Measurements from ENCODE around the gene RBM44.
"Not testable (repeated sequence)": the region's sequence is repeated elsewhere in the genome, so short reads cannot be mapped to it uniquely, and the experiment has no call there.

RBM44 gene, protein sequence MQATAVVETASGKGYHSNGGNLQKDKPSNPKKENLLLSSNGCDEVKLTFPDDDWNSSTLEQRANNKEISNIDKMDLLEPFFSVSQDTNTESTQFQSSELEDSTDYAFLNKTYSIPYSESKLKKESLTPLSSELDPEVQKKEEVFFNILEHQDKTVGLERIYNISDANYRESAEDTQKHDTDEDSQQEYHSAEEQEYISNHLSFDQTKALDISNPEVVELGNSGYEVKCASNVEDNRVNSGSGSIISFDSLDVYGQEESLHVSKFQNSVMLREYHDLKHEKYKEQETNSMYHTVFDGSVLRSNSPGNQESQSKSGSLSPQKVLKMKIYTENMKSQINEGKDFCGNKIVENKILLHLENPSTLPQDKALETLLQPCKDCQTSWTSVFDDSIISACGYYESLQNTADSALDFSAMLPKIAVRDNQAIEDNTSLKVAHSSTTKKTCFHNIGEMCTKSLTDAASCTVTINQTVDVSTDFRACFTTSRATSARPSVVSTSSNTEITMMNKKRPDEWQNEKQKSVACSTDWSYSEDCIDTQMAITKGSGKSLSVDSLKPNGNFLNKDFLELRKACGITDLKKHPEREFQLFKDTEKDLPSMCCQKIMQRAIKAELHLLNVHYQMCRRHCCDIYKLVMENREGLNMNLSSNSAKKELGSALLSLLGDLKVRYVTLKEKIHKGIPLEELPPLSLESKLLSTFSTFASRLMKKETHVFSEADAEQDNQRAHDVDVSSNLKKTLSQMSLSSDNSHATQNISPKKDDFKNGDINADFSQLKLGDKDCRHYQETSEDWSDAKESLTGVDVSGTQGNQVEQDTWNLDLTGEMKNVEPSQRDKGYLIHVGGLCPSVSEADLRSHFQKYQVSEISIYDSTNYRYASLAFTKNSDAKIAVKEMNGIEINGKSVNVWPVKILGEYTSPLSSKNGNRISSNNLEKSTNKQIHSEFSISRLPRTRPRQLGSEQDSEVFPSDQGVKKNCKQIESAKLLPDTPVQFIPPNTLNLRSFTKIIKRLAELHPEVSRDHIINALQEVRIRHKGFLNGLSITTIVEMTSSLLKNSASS

DNA sequence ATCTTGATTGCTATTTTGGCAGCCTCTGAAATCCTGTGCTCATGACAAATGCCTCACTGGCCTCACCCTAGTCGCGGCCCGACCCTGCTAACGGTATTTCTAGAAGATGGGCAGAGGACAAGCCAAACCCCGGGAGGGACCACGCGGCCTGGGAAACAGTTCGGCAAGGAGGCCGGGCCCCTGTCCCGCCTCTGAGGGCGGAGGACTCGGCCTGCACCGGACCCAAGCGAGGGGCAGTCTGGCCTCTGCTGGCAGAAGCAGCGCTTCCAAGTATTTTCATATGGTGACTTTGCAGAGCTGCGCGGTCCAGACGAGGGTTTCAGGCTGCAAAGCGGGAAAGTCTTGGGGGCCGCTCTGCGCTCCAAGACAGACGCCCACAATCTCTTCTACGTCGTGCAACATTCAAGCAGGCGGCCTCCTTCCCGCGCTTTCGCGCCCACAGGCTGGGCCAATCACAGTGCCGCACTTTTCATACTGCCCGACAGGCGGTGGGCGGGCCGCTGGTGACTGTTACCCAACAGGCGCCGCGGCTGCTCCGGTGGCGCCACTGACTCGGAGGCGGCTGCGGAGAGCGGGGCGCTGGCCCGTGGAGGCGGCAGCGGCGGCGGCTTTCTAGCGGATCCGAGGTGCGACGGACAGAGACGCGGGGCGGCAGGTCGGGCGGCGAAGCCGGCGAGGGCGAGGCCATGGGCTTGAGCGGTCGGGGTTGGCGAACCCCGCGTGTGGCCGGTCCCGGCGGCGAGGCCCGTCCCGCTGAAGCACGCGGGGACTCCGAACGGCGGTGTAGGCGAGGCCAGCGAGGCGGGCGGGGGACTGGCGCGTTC lies at the start of gene RBM44:
Gene RBM44, plus strand, starts transcription at position 544 of the 824 bp plus-strand sequence. CDS start 14,831 bp downstream, outside the sequence.
- Histone ChIP-seq H3K4me3 (ENCODE audit: low read length) (no peak within 1 kb of the TSS), H3K27ac (ENCODE audit: low read length) (no peak within 1 kb of the TSS), H3K9ac (ENCODE audit: low read depth, low read length) (no peak within 1 kb of the TSS), H3K4me1 (ENCODE audit: insufficient read depth, low read length) (no peaks in the 10 kb centered on the region), H3K27me3 (ENCODE audit: insufficient read depth, low read length) (no peaks in the 10 kb centered on the region), H3K9me3 (ENCODE audit: insufficient read depth, low read depth, low read length) (no peaks in the 10 kb centered on the region), H3K36me3 (ENCODE audit: insufficient read depth, low read depth, low read length) (no peaks in the 10 kb centered on the region)

DNA sequence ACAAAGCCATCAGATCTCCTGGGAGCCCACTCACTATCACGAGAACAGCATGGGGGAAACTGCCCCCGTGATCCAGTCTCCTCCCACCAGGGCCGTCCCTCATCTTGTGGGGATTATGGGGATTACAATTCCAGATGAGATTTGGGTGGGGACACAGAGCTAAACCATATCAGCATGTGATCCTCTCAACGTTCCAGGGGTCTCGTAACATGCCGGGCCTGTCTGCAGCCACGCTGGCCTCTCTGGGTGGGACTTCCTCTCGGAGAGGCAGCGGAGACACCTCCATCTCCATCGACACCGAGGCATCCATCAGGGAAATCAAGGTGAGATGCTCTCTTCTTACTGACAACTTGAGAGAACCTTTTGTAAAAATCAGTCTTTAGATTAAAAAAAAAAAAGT lies 49.6 kb upstream of the RBM44 start:
- no peaks in the 10 kb centered on the region for H3K4me1 ChIP-seq (ENCODE audit: insufficient read depth, low read length)
- no peak overlapping the region for H3K4me3 ChIP-seq (ENCODE audit: low read length)
- H3K27me3 ChIP-seq (ENCODE audit: insufficient read depth, low read length) = no peaks in the 10 kb centered on the region
- H3K27ac ChIP-seq (ENCODE audit: low read length) = no peak overlapping the region
- no peak overlapping the region for H3K9ac ChIP-seq (ENCODE audit: low read depth, low read length)
- H3K36me3 ChIP-seq (ENCODE audit: insufficient read depth, low read depth, low read length) = peaks cover 49% of the 10 kb centered on the region
- no peaks in the 10 kb centered on the region for H3K9me3 ChIP-seq (ENCODE audit: insufficient read depth, low read depth, low read length)

DNA sequence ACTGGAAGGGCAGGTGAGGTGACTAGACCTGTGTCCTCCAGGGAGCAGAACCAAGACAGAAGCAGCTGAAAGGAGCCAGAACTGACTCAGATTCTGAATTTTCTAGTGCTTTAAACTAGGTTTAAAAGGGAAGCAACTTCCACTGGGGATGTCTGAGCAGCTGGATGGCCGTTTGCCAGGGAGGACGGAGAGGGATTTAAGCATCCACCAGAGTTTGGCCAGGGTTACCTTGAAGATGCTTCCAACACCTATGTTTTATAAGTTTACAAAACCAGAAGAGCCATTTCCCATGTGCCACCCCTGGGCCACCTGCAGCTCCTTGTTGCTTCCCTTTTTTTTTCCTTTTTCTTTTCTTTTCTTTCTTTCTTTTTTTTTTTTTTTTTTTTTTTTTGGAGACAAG lies 48.6 kb upstream of the RBM44 start:
- no peak overlapping the region for H3K4me3 ChIP-seq (ENCODE audit: low read length)
- H3K4me1 ChIP-seq (ENCODE audit: insufficient read depth, low read length) = no peaks in the 10 kb centered on the region
- H3K27me3 ChIP-seq (ENCODE audit: insufficient read depth, low read length) = no peaks in the 10 kb centered on the region
- no peak overlapping the region for H3K9ac ChIP-seq (ENCODE audit: low read depth, low read length)
- H3K27ac ChIP-seq (ENCODE audit: low read length) = no peak overlapping the region
- peaks cover 59% of the 10 kb centered on the region for H3K36me3 ChIP-seq (ENCODE audit: insufficient read depth, low read depth, low read length)
- no peaks in the 10 kb centered on the region for H3K9me3 ChIP-seq (ENCODE audit: insufficient read depth, low read depth, low read length)

DNA sequence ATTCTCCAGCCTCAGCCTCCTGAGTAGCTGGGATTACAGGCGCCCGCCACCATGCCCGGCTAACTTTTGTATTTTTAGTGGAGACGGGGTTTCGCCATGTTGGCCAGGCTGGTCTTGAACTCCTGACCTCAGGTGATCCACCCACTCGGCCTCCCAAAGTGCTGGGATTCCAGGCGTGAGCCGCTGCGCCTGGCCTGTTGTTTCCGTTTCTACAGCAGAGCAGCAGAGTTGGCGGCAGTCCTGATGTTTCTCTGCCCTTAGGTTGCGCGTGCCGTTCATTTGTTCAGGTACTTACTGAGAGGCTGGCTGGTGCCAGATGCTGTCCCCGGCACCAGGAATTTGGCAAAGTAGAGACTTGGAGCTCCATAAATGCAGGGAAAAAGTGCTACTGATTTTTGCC lies 48.1 kb upstream of the RBM44 start:
- not testable (repeated sequence) for H3K4me3 ChIP-seq (ENCODE audit: low read length); H3K4me1 ChIP-seq (ENCODE audit: insufficient read depth, low read length); H3K27ac ChIP-seq (ENCODE audit: low read length); H3K9me3 ChIP-seq (ENCODE audit: insufficient read depth, low read depth, low read length); H3K27me3 ChIP-seq (ENCODE audit: insufficient read depth, low read length); H3K9ac ChIP-seq (ENCODE audit: low read depth, low read length)
- peaks cover 64% of the 10 kb centered on the region for H3K36me3 ChIP-seq (ENCODE audit: insufficient read depth, low read depth, low read length)

DNA sequence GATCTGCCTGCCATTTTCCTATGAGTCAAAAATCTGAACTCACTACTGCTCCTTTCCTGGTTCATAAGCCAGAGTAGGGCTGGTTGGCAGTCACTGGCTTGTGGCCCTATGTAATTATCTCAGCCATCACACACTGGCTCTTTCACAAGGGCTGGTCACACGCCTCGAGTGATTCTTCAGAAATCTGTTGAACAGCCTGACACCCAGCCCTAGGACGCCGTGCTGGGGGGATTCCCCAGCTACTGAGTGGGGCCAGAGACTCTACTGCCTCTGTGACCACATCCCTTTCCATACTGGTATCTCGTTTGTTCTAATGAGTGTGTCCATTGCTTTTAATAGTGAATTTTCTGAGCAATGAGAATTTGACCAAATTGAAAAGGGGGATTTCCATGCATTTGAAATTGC lies 45.8 kb upstream of the RBM44 start:
- no peaks in the 10 kb centered on the region for H3K4me1 ChIP-seq (ENCODE audit: insufficient read depth, low read length)
- H3K27me3 ChIP-seq (ENCODE audit: insufficient read depth, low read length) = no peaks in the 10 kb centered on the region
- H3K9ac ChIP-seq (ENCODE audit: low read depth, low read length) = no peak overlapping the region
- H3K36me3 ChIP-seq (ENCODE audit: insufficient read depth, low read depth, low read length) = peaks cover 83% of the 10 kb centered on the region
- H3K9me3 ChIP-seq (ENCODE audit: insufficient read depth, low read depth, low read length) = no peaks in the 10 kb centered on the region
- no peak overlapping the region for H3K27ac ChIP-seq (ENCODE audit: low read length)
- no peak overlapping the region for H3K4me3 ChIP-seq (ENCODE audit: low read length)

DNA sequence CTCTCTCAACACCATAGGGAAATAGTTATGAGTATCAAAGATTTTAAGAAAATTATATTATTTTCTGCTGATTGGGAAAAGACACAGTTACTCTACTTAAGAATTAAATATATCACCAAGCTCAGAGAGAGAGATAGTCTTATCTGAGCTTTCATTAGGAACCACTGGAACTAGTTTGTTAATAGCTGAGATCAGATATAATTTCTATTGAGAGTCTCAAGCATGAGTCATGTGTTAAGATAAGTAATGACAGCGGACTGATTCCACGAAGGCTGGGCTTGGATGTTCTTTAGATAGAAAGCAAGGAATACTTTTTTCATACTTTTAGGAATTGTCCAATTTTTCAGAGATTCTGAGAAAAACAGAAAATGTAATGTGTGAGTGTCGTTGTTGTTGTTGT lies 44.4 kb upstream of the RBM44 start:
- Histone ChIP-seq H3K36me3 (ENCODE audit: insufficient read depth, low read depth, low read length) (peaks cover 79% of the 10 kb centered on the region), H3K27me3 (ENCODE audit: insufficient read depth, low read length) (no peaks in the 10 kb centered on the region), H3K4me1 (ENCODE audit: insufficient read depth, low read length) (no peaks in the 10 kb centered on the region), H3K9me3 (ENCODE audit: insufficient read depth, low read depth, low read length) (no peaks in the 10 kb centered on the region), H3K9ac (ENCODE audit: low read depth, low read length) (no peak overlapping the region), H3K27ac (ENCODE audit: low read length) (no peak overlapping the region), H3K4me3 (ENCODE audit: low read length) (no peak overlapping the region)

DNA sequence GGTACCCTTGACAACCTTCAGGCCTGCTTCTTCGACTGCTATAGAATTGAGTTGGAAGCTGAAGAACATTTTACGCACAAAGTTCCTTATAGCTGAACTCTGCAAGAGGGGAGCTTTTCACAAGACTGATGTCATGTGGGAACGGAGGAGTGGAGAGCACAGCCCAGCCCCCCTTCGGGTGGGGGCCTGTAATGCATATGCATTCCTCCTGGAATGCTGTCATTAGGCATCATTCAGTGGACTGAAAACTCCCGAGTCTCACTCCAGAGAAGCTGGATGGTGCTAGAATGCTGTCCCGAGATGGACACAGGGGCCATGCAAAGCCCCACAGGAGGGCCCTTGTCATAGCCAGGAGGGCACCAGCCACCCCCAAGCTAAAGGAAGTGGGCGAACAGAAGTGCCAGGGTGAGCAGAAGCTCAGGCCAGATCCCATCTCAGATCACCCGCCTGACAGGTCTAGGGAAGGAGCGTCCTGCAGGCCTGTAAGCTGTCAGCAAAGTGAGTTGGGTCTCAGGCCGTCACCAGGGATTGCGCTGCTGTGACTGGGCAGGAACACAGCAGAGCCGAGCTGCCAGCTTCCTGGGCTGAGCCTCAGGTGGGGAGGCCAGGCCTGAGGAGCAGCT lies 43.8 kb upstream of the RBM44 start:
- no peak overlapping the region for H3K27ac ChIP-seq (ENCODE audit: low read length)
- no peaks in the 10 kb centered on the region for H3K9me3 ChIP-seq (ENCODE audit: insufficient read depth, low read depth, low read length)
- no peaks in the 10 kb centered on the region for H3K27me3 ChIP-seq (ENCODE audit: insufficient read depth, low read length)
- peaks cover 78% of the 10 kb centered on the region for H3K36me3 ChIP-seq (ENCODE audit: insufficient read depth, low read depth, low read length)
- no peak overlapping the region for H3K9ac ChIP-seq (ENCODE audit: low read depth, low read length)
- H3K4me1 ChIP-seq (ENCODE audit: insufficient read depth, low read length) = no peaks in the 10 kb centered on the region
- H3K4me3 ChIP-seq (ENCODE audit: low read length) = no peak overlapping the region

DNA sequence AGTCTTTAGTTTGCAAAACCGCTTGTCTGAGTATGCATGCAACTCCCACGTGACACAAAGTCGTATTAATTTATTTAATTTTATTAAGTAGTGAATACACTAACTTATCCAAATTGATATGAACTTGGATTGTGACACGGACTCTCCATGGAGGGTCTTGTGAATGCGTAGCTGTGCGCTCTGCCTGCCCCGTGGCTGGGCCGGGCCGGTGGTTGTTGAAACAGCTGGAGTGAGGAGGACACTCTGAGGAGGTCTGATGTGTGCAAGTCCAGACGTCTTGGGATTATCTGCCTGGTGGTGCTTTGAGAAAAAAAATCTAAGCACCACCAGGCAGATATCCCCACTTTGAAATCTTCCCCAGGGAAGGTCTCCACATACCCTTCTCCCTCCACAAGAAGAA lies 41.0 kb upstream of the RBM44 start:
- peaks cover 89% of the 10 kb centered on the region for H3K36me3 ChIP-seq (ENCODE audit: insufficient read depth, low read depth, low read length)
- H3K4me3 ChIP-seq (ENCODE audit: low read length) = no peak overlapping the region
- H3K9ac ChIP-seq (ENCODE audit: low read depth, low read length) = no peak overlapping the region
- H3K4me1 ChIP-seq (ENCODE audit: insufficient read depth, low read length) = no peaks in the 10 kb centered on the region
- no peaks in the 10 kb centered on the region for H3K27me3 ChIP-seq (ENCODE audit: insufficient read depth, low read length)
- H3K27ac ChIP-seq (ENCODE audit: low read length) = no peak overlapping the region
- no peaks in the 10 kb centered on the region for H3K9me3 ChIP-seq (ENCODE audit: insufficient read depth, low read depth, low read length)

DNA sequence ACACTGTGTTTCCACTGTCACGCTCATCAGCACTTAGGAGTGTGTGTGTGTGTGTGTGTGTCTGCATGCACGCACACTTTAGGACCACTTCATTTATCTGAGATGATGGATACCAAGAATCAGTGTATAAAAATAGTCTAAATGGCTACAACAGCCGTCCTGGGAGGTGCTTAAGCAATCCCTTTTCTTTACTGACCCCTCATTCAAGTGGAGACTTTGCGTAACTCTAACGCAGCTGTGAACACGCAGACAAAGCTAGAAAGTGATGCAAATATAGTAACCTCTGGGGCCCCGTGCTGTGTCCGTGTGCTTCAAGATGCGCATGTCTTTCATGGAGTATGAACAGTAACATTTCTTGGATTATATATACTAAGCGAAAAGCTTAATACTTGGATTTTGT lies 40.4 kb upstream of the RBM44 start:
- H3K27ac ChIP-seq (ENCODE audit: low read length) = no peak overlapping the region
- H3K9ac ChIP-seq (ENCODE audit: low read depth, low read length) = no peak overlapping the region
- no peaks in the 10 kb centered on the region for H3K9me3 ChIP-seq (ENCODE audit: insufficient read depth, low read depth, low read length)
- no peaks in the 10 kb centered on the region for H3K27me3 ChIP-seq (ENCODE audit: insufficient read depth, low read length)
- H3K36me3 ChIP-seq (ENCODE audit: insufficient read depth, low read depth, low read length) = peaks cover 88% of the 10 kb centered on the region
- H3K4me3 ChIP-seq (ENCODE audit: low read length) = no peak overlapping the region
- H3K4me1 ChIP-seq (ENCODE audit: insufficient read depth, low read length) = no peaks in the 10 kb centered on the region

DNA sequence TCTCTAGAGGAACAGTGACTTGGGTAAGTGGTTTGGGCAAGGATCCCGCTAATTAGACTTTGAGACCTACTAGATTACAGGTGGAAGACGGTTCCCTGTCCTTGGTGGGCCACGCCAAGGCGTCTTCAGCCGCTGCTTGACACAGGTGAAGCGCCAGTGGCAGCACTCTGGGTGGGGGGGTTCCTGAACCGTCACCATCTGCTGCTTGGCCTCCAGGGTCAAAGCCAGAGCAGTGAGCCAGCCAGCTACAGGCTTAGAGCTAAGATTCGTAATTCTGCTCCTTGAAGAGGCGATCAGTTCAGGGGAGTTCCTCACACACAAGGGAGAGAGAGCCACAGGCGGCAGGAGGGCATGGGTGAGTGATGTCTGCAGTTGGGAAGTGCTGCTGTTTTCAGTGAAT lies 39.4 kb upstream of the RBM44 start:
- H3K9me3 ChIP-seq (ENCODE audit: insufficient read depth, low read depth, low read length) = no peaks in the 10 kb centered on the region
- H3K9ac ChIP-seq (ENCODE audit: low read depth, low read length) = no peak overlapping the region
- H3K36me3 ChIP-seq (ENCODE audit: insufficient read depth, low read depth, low read length) = peaks cover 81% of the 10 kb centered on the region
- H3K4me3 ChIP-seq (ENCODE audit: low read length) = no peak overlapping the region
- no peaks in the 10 kb centered on the region for H3K27me3 ChIP-seq (ENCODE audit: insufficient read depth, low read length)
- H3K27ac ChIP-seq (ENCODE audit: low read length) = no peak overlapping the region
- H3K4me1 ChIP-seq (ENCODE audit: insufficient read depth, low read length) = no peaks in the 10 kb centered on the region
